T-helper 2 cell treated with Interferon-gamma antibody and Interleukin-4, amounts not matched to agents 100 ng/mL and 5 ng/mL, for 36 hours (primary cell): ENCODE measurements around the gene SLC41A1. TPM values are rescaled to one million over a fixed set of nuclear protein-coding genes. Genes with fewer than 3 reads are reported as not detected.
"Not testable (repeated sequence)": the region's sequence is repeated elsewhere in the genome, so short reads cannot be mapped to it uniquely, and the experiment has no call there.

Experiments
- intact Hi-C: fragments of 100-400 bp; cut with micrococcal nuclease; formaldehyde crosslinking; loops from one replicate; pipeline ENCODE4 v1.15.1; 2023
- total RNA-seq: library from RNA; stranded (reverse); gene quantifications from 2 replicates; pipeline ENCODE4 v1.2.3, GENCODE V29; 2022

Gene SLC41A1
- total RNA-seq, result 19.8 and 20.5 TPM in 2 replicates

DNA sequence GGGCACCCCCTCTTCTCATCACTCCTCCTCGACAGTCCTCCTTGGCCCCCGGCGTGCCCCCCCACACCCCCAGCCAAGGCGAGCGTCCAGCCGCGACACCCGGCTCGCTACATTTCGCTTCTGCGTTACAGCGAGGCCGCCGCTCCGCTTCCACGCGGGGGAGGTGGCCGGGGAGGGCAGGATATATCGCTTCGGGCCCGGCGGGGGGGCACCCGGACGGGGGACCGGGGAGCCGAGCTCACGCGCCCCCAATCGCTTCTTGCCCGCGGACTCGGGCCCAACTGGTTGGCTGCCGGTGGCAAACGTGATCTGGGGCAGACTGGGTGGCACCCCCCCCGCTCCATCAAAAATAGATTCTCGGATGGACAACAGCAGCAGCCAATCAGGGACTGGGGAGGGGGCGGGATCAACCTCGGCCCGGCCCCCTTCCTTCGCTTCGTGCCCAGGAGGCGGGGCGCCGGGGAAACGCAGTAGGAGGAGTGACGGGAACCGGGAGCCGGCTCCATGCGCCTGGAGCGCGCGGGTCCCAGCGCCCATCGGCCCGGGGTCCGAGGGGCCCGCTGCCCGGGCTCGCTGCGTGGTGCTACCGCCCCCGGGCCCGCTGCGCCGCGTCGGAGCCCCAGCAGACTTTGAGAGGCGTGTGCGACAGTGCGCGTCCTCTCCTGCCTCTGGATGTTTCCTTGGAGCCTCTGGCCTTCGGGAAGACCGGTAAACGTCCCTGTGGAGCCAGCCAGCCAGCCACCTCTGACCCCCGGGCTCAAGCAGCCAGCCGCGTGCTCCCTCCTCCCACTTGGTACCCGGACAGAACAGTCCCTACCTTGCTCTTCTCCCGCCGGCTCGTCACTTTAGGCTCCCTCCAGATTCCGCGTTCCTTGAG is at the start of gene SLC41A1:
Gene SLC41A1, minus strand, starts transcription at position 321 of the 877 bp plus-strand sequence. CDS start 2,757 bp downstream, outside the sequence.
- intact Hi-C loops, result loop anchor here (1.0 kb wide), 3 partner anchors 37 to 64 kb away; partner anchors contain the start of genes PM20D1 and RAB29

DNA sequence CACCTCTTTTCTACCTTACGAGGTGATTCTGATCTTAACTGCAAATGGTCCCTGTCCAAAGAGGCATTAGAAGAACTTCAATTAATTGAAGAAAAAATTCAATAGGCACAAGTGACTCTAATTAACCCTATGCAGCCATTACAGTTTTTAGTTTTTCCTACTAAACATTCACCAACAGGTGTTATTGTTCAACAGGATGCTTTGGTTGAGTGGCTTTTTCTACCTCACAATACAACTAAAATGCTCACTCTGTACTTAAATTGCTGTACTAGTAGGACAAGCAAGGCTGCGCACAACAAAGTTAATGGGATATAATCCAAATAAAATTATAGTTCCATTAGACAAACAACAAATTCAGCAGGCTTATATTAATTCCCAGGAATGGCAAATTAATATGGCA is 48.5 kb upstream of the SLC41A1 start:
- intact Hi-C loops, result no loop called here

DNA sequence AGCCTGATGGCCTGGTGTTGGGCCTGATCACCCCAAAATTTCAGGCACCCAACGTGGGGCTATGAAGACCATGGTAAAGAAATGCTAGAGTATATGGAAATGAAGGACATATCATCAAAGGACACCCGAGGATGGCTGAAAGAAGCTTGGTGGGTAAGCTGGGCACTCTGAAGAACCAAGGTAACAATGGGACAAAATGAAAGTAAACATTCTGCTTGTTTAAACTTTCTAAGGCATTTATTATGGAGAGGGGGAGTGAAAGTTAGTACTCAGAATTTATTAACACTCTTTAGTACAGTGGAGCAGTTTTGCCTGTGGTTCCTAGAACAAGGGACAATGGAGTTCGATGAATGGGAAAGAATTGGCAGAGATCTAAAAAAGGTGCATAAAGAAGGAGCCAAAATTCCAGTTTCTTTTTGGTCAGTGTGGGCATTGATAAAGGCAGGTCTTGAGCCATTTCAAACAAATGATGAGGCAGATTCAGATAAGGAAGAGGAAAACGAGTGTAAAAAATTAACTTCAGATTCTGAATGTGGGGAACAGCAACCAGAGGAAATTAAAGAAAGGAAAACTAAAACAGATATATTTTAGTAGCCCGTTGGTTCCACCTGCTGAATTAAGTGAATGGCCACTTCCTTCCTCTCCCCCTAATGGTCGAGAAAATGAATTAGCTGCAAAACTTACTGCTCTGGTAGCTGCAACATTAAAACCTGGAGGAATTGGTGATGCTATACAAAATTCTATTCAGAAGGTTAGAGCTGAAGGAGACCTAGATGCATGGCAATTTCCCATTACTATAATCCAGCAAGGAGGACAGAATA is 45.4 kb upstream of the SLC41A1 start:
- intact Hi-C loops, result no loop called here

DNA sequence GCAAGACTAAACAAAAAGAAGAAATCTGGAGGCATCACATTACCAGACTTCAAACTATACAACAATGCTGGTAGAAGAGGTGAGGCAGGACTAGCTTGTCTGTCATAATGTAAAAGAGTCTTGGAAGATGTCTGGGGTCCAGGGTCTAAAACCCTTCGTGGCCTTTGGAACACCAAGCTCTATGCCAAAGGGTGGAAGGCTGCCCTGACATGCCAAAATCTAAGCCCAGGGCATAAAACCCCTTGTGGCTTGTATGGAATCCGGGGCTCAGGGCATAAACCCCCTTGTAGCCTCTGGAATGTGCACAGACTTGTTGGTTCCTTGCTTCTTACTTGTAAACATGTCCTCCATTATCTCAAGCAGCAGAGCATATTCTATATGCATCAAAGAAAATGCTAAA is 44.5 kb upstream of the SLC41A1 start:
- intact Hi-C loops, result not testable (repeated sequence)

DNA sequence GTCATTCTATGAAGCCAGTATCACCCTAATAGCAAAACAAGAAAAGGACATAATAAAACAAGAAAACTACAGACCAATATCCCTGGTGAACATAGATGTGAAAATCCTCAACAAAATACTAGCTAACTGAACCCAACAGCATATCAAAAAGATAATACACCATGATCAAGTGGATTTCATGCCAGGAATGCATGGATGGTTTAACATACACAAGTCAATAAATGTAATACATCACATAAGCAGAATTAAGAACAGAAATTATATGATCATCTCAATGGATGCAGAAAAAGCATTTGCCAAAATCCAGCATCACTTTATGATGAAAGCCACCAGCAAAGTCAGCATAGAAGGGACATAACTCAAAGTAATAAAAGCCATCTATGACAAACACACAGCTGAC is 43.4 kb upstream of the SLC41A1 start:
- intact Hi-C loops, result no loop called here

DNA sequence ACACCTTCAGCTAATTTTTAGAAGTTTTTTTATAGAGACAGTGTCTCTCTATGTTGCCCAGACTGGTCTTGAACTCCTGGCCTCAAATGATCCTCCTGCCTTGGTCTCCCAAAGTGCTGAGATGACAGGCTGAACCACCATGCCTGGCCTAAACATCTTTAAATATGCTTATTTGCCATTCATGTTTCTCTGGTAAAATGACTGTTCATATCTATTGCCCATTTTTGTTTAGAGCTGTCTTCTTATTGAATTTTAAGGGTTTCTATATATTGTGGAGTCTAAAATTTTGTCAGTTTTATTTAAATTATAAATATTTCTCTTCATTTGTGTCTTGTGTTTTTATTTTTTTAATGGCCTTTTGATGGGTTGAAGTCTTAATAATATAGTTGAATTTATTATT is 40.0 kb upstream of the SLC41A1 start:
- intact Hi-C loops, result no loop called here

DNA sequence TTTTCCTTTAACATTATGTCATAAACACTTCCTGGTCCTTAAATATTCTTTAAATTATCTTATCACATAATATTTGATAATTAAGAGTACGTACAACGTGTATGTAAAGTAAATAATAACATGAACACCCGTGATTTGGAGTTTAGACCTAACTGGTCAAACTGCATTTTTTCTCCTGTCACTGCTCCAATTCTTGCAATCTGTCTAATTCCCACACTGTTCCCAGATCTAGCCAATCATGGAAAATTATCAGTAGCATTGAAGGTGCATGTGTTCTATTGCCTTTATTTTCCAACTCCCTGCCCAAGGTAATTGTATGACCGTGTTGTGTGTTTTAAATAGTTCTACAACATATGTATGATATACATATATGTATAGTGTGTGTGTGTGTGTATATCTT is 39.0 kb upstream of the SLC41A1 start:
- intact Hi-C loops, result no loop called here

DNA sequence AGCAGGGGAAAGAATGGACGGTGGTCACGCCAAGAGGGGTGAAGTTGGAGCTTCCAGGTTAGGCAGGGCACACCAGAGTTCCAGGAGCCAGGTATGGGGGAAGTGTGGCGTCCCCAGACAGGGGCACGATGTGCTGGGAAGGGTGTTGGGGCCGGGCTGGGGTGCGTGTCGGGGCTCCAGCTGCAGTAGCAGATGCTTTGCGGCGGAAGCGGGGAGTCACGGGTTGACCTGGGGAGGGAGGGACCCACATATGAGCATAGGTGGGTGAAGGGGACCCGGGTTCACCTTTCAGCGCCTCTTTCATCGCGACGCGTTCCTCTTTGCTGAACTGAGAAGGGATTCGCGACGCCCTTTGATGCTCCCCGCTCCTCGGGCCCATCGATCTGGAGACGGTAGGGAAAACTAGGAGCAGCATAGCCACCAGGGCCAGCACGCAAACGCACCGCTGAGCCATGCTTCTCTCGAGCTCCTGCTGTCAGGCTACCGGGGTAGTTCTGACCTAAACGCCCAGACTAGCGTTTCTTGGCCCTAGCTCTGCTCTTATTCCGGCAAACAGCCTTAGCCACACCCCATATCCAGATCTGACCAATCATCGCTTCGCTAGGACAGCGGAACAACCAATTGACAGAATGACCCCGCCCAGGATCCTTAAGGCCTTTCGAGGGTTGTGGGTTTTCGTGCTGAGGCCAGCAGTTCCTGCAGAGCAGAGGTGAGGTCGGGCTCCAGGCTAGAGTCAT is 36.8 kb upstream of the SLC41A1 start, which contains the start of gene PM20D1:
Gene PM20D1, minus strand, starts transcription at position 514 of the 737 bp plus-strand sequence. Its CDS starts 60 bp downstream, at position 454.
- intact Hi-C loops, result loop anchor here (1.0 kb wide), 2 partner anchors 36 to 74 kb away; partner anchors contain the start of genes RAB29 and SLC41A1

DNA sequence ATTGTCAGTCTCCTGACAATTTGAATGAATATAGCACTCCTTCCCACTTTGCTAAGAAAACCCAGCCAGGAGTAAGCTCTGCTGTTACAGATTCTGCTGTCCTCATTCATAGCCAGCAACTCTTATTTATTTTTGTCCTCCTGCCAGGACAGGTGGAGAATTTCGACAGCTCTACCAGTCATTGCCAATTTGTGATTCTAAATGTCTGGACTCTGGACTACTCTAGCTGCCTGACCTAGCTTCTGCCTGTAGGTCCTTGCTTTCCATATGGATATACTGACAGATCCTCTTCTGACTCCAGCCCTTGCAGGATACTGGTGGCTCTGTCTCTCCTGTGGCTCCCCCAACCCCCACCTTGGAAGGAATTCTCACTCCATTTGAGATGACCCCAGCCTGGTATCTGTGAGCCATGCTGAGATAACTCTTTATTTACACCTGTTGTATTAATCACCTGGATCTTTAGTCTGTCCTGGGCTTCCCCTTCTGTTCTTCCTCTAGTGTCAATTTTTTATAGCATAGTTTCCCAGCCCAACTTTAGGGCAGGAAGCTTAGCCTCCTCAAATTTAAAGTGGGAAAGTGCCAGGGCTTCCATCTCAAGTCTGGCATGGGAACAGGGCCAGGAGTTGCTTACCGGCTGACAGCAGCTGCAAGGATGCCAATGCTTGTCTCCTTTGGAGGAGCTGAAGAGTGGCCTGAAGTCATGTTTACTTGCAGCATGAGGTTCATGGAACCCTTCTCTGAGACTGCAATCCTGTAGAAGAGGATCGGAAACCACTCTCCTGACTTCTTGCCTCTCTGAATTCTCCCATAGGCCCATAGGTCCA is 30.2 kb upstream of the SLC41A1 start:
- intact Hi-C loops, result no loop called here

DNA sequence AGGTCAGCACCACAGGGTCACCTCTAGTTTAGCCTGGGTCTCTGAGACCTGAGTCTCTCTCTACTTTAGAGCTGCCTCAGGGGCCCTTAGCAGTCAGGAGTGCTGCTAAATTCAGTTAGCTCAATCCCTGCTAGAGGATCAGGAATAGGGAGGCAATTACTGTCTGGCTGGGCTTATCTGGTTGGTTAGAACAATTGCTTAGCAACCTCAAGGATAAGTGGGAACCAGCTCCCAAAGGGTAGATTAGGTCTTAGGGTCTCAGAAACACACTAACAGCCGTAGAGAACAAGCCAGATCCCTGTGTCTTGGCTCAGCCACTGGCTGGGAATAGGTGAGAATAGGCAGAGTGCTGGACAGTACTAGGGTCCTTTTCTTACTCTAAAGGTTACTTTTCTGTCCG is 29.2 kb upstream of the SLC41A1 start:
- intact Hi-C loops, result no loop called here

DNA sequence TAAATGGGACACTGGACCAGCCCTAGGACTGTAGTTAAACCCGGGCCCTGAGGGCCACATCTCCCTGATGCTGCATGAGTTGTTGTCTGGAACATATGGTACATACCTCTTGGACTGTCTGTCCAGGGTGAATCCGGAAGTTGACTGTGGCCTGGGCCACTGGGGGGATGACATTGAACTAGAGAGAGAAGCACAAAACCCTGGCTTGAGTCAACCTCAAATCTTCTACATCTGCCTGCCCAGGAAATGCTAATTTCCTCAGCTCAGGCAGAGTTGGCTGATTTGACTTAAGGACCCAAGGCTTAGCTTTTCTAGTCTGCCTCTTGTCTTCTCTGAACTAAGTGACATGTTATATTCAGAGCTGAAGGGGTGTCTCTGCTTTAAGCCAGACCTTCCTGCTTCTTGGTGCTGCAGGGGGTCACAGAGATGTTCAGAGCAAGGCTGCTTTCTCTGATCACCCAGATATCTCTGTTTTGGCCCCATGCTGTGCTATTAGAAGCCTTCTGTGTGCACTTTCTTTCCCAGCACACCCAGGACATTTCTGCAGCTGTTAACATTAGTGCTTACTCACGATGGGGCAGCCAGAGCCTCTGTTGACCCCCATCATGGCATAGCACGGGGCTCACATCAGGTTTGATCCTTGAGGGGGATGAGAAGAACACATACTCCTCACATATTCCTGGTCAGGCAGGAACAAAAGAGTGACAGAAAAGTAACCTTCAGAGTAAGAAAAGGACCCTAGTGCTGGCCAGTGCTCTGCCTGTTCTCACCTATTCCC is 27.3 kb upstream of the SLC41A1 start:
- intact Hi-C loops, result no loop called here

DNA sequence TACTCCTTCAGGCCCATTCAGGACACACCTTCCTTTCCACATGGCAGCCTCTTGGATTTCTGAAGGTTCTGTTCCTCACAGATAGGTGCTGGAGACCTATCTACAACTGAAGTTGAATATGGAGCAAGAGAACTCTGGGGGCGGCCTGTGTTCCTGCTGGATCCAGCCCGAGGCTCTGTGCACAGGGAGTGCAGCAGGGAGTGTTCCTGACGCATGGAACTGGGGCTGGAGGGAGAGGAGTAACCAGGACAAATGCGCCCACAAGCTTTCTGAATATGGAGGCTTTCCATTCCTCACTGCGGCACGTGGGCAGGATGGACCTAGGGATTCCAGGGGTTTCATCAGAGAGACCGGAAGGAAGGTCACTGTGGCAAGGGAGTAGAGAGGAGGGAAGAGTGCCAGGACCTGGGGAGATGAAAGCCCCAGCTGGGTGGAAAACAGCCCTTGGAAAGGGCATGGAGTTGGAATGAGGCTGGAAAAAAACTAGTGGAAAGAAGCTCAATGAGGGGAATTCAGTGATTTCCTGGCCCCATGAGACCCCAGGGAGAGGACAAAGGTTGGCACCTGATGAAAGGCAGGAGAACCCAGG is 24.5 kb upstream of the SLC41A1 start:
- intact Hi-C loops, result no loop called here

DNA sequence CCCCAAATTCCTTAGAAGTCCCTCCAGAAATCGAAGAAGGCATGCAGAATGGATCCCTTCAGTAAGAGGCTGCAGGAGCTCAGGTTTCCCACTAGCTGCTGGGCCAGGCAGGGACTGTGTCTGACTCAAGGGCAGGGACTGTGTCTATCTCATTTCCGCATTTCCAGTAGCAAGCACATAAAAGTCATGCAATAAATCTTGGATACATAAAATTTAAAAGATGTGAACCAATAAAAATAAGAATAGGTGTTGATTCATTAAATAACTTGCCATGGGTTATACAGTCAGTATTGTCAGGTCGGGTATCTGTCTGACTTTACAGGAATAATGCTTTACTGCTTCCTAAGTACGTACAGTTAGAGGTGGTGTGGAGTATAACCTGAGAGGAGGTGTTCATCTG is 21.8 kb upstream of the SLC41A1 start:
- intact Hi-C loops, result no loop called here

DNA sequence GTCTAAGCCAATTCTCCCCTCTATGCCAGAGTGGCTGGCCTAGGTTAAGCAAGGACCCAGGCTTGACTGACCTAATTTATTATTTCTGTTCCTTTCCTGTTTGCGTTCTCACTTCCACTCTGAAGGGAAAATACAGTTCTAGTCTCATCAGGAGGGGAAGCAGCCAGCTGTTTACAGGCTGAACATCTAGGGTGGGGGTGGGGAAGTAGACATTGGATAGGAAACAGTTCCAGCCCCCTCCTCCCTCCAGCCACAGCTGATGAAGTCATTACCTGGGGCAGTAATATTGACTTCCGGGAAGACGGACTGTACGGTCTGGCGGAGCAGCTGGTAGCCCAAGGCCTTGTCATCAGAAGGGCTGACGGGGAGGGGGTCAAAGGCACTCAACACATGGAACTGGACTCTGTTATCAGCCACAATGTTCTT is 19.3 kb upstream of the SLC41A1 start:
- intact Hi-C loops, result no loop called here

DNA sequence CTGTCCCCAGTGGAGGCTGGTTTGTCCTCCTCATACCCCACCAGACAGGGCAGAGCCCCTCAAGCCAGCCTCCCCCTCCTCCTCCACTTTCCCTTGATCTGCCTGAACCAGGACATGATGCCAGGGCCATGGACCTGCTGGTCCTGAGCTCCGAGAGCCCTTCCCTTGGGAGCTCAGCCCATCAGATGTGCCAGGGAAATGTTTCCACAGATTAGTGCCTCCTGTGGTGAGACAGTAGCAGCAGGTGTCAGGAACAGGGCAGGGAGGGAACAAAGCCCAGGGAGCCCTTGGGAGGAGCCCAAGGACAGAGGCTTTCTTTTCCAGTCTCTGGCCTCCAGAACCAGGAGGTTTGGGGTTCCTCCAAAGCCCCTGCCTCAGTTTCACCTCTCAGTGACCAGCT is 14.6 kb upstream of the SLC41A1 start:
- intact Hi-C loops, result no loop called here

DNA sequence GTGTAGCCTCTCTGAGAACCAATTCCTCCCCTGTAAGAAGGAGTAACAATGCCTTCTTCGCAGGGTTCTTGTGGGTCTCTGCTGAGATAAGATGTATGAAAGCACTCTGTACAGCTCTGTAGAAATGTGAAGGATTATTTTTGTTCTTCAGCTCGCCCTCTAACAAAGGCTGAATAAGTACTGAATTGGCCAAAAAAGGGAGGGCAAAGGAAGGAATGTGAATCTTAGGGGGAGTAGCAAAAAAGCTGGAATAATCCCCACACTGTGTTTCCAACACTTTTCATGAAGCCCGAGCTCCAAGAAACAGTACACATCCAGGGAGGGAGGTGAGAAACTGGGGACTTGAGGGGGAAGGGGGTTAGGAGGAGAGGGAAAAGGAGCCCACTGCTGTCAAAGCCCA is 14.0 kb upstream of the SLC41A1 start:
- intact Hi-C loops, result no loop called here

DNA sequence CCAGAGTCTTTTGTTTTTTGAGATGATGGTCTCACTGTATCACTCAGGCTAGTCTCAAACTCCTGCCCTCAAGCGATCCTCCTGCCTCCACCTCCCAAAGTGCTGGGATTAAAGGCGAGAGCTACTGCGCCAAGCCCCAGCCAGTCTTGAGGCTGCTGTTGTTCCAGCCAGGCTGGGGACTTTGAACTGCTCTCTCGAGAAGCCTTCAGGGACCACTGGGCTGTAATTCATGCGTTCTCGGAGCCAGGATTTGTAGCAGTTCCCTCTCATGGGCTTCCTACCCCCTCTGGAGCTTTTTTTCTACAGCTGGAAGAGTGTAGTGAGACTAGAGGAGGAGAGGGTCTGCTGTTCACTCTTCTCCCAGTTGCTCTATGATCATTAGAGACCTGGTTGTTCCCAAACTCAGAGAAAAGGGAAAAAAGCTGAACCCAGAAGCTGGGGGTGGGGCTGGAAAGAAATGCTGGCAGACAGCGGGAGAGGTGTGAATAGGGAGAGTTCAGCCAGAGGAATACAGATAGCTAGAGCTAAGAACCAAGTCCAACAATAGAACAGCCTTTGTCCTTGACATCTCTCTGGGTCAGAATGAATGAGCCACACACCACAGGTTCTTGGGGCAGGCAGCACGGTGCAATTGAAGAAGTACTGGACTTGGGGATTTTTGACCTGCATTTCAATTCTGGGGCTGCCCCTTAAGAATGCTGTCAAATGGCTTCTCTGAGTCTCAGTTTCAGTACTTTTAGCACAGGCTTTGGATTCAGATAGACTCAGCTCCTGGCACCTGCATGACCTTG is 13.2 kb upstream of the SLC41A1 start:
- intact Hi-C loops, result no loop called here

DNA sequence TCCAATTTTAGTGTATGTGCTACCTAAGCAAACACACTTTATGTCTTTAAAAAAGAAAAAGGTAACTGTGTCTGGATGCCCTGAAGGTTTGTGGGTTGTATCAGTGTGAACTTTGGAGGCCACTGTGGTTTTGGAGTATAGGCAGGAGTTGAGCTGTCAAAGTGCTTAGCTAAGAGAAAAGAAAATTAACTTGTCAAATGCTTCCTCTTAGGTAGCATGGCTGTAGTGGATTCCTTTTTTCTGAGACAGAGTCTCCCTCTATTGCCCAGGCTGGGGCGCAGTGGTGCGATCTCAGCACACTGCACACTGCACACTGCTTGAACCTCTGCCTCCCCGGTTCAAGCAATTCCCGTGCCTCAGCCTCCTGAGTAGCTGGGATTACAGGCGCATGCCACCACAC is 11.2 kb upstream of the SLC41A1 start:
- intact Hi-C loops, result no loop called here
